GM18511 (cell line): Measurements from ENCODE around the gene CEP63.

ENCODE experiments used
- ATAC-seq: cut with Tn5 transposase; IDR thresholded peaks from one replicate; pipeline ENCODE4 v1.9.1; 2021; ENCODE audit warnings: mild to moderate bottlenecking, moderate library complexity; ENCODE audit not compliant: unreplicated experiment

The CEP63 gene

GRCh38 chr3:134606033-134607025 is 120.5 kb downstream of the CEP63 start:
- ATAC-seq: no peak

GRCh38 chr3:134607054-134608022 is 121.5 kb downstream of the CEP63 start:
- no peak for ATAC-seq

- ATAC-seq: no peak
Measured at GRCh38 chr3:134608023-134608770, 122.3 kb downstream of the CEP63 start.

GRCh38 chr3:134608771-134609435 is 123.0 kb downstream of the CEP63 start:
- no peak for ATAC-seq

- no peak for ATAC-seq
Measured at GRCh38 chr3:134609821-134610431, 124.1 kb downstream of the CEP63 start.

- ATAC-seq: no peak
Measured at GRCh38 chr3:134610432-134611385, 124.9 kb downstream of the CEP63 start.

GRCh38 chr3:134611516-134611915 is 125.7 kb downstream of the CEP63 start:
- ATAC-seq: no peak

- ATAC-seq: no peak
Measured at GRCh38 chr3:134613006-134613520, 127.2 kb downstream of the CEP63 start.

- ATAC-seq: no peak
Measured at GRCh38 chr3:134614955-134615354, 129.1 kb downstream of the CEP63 start.

GRCh38 chr3:134615743-134616142 is 129.9 kb downstream of the CEP63 start:
- ATAC-seq: no peak

GRCh38 chr3:134617608-134618477 is 132.0 kb downstream of the CEP63 start:
- ATAC-seq: no peak

GRCh38 chr3:134618478-134619300 is 132.8 kb downstream of the CEP63 start:
- ATAC-seq: no peak

- no peak for ATAC-seq
Measured at GRCh38 chr3:134619301-134619615, 133.4 kb downstream of the CEP63 start.

GRCh38 chr3:134619884-134620445 is 134.1 kb downstream of the CEP63 start:
- no peak for ATAC-seq

GRCh38 chr3:134620476-134621115 is 134.7 kb downstream of the CEP63 start:
- no peak for ATAC-seq

GRCh38 chr3:134621854-134622253 is 136.0 kb downstream of the CEP63 start:
- ATAC-seq: peak; percentile 54
